Fibroblast of lung (primary cell): Measurements from ENCODE around the gene SPTBN5. TPM values are rescaled to one million over a fixed set of nuclear protein-coding genes. Genes with fewer than 3 reads are reported as not detected.

Experiments used
- DNase-seq, 2 donors: peaks; one replicate each; pipeline versions ENCODE4 v3.0.0 to v3.0.0-alpha.2; 2010; ENCODE audit warnings: low read depth in 2 of 2
- H2AFZ ChIP-seq: 2 replicates; pipeline ENCODE4 v1.5.1; 2012; ENCODE audit warnings: low read length, control low read depth, inconsistent platforms
- H3K27ac ChIP-seq: 2 replicates; pipeline ENCODE4 v1.5.1; 2011; ENCODE audit warnings: low read length, control low read depth; ENCODE audit not compliant: insufficient read depth
- H3K27me3 ChIP-seq: 2 replicates; pipeline ENCODE4 v1.5.1; 2011; ENCODE audit warnings: mild to moderate bottlenecking, low read length; ENCODE audit not compliant: control insufficient read depth, insufficient read depth
- H3K36me3 ChIP-seq: 2 replicates; pipeline ENCODE4 v1.5.1; 2011; ENCODE audit warnings: low read length; ENCODE audit not compliant: control insufficient read depth, insufficient read depth
- H3K4me1 ChIP-seq: 2 replicates; pipeline ENCODE4 v1.5.1; 2011; ENCODE audit warnings: low read length; ENCODE audit not compliant: control insufficient read depth, insufficient read depth; ENCODE audit errors: extremely low read depth
- H3K4me2 ChIP-seq: 2 replicates; pipeline ENCODE4 v1.5.1; 2011; ENCODE audit warnings: low read length, control low read depth; ENCODE audit not compliant: insufficient read depth; ENCODE audit errors: extremely low read depth
- H3K4me3 ChIP-seq, 4 experiments: fragments of 200-600 bp in 1 of 4; sonication (generic) in 1 of 4; replicated peaks in 1 of 4; 2 replicates each; pipeline ENCODE4 v1.5.1; 2011 to 2016; ENCODE audit warnings: low read length in 4 of 4, low read depth in 3 of 4, mild to moderate bottlenecking in 3 of 4, control low read depth in 2 of 4, inconsistent platforms in 1 of 4, mixed read lengths in 1 of 4; ENCODE audit not compliant: insufficient read depth in 1 of 4; ENCODE audit errors: control extremely low read depth in 1 of 4
- H3K79me2 ChIP-seq: 2 replicates; pipeline ENCODE4 v1.5.1; 2012; ENCODE audit warnings: mild to moderate bottlenecking, low read length, inconsistent platforms; ENCODE audit not compliant: control insufficient read depth, insufficient read depth
- H3K9ac ChIP-seq: 2 replicates; pipeline ENCODE4 v1.5.1; 2011; ENCODE audit warnings: mild to moderate bottlenecking, low read length, control low read depth; ENCODE audit not compliant: insufficient read depth
- H3K9me3 ChIP-seq: 2 replicates; pipeline ENCODE4 v1.5.1; 2012; ENCODE audit warnings: low read depth, low read length; ENCODE audit not compliant: control insufficient read depth, insufficient read depth
- H4K20me1 ChIP-seq: 2 replicates; pipeline ENCODE4 v1.5.1; 2011; ENCODE audit warnings: low read length; ENCODE audit not compliant: control insufficient read depth, insufficient read depth; ENCODE audit errors: extremely low read depth
- CTCF ChIP-seq, 2 donors: IDR thresholded peaks in 1 of 2; conservative IDR thresholded peaks in 1 of 2; 1 replicate in 1 of 2; 2 replicates in 1 of 2; pipeline ENCODE4 v1.5.1; 2011 to 2012; ENCODE audit warnings: low read length in 2 of 2, control low read depth in 1 of 2, inconsistent platforms in 1 of 2, low read depth in 1 of 2, mild to moderate bottlenecking in 1 of 2
- EZH2 ChIP-seq: IDR thresholded peaks from 2 replicates; pipeline ENCODE4 v1.5.1; 2012; ENCODE audit warnings: low read length, control low read depth, mild to moderate bottlenecking; ENCODE audit errors: missing control alignments
- polyA plus RNA-seq, 2 donors: library from polyadenylated mRNA; depleted of rRNA in 1 of 2; stranded (reverse) in 1 of 2; unstranded in 1 of 2; fragments of >200 nt; gene quantifications; 2 replicates each; pipeline ENCODE4 v1.2.1, GENCODE V29; 2011 to 2012; ENCODE audit warnings: missing spikeins in 1 of 2
- total RNA-seq: library from RNA; depleted of rRNA; stranded (reverse); fragments of >200 nt; gene quantifications from 2 replicates; pipeline ENCODE4 v1.2.1, GENCODE V29; 2014

SPTBN5 gene
- total and polyA plus RNA-seq, 2 donors (not counting 1 experiment from before 2014, with no cell fraction given): 0.43 to 0.66 TPM

GRCh38 chr15:41855261-41855961 lies 38.4 kb downstream of the SPTBN5 start:
- no peak for TF ChIP-seq EZH2
- no peak for TF ChIP-seq CTCF (conservative IDR thresholded peaks at IDR 0.05 in 1 of 2, IDR thresholded peaks at IDR 0.05 in 1 of 2; ENCODE audit: low read depth in 1 of 2, low read length in 2 of 2)
- Histone ChIP-seq H3K79me2 (no peaks in the 10 kb centered on the region), H3K27ac (no peak overlapping the region), H4K20me1 (no peaks in the 10 kb centered on the region), H3K4me2 (no peak overlapping the region), H3K36me3 (no peaks in the 10 kb centered on the region), H2AFZ (no peak overlapping the region), H3K27me3 (no peaks in the 10 kb centered on the region), H3K4me3 (no peak overlapping the region), H3K9ac (no peak overlapping the region), H3K9me3 (no peaks in the 10 kb centered on the region), H3K4me1 (no peaks in the 10 kb centered on the region)
- DNase-seq: no peak

GRCh38 chr15:41854443-41854842 lies 39.4 kb downstream of the SPTBN5 start:
- no peaks in the 10 kb centered on the region for H3K79me2 ChIP-seq
- TF ChIP-seq EZH2 (no peak), CTCF (conservative IDR thresholded peaks at IDR 0.05 in 1 of 2, IDR thresholded peaks at IDR 0.05 in 1 of 2; ENCODE audit: low read depth in 1 of 2, low read length in 2 of 2) (no peak)
- no peaks in the 10 kb centered on the region for H3K27me3 ChIP-seq
- no peaks in the 10 kb centered on the region for H3K36me3 ChIP-seq
- no peak overlapping the region for H3K27ac ChIP-seq
- H3K9me3 ChIP-seq: no peaks in the 10 kb centered on the region
- H3K4me2 ChIP-seq: no peak overlapping the region
- no peaks in the 10 kb centered on the region for H3K4me1 ChIP-seq
- H3K4me3 ChIP-seq: no peak overlapping the region
- no peak overlapping the region for H3K9ac ChIP-seq
- no peak for DNase-seq
- H2AFZ ChIP-seq: no peak overlapping the region
- H4K20me1 ChIP-seq: no peaks in the 10 kb centered on the region

GRCh38 chr15:41853831-41854230 lies 40.0 kb downstream of the SPTBN5 start:
- no peaks in the 10 kb centered on the region for H3K79me2 ChIP-seq
- H3K4me2 ChIP-seq: no peak overlapping the region

More at GRCh38 chr15:41853831-41854230, 40.0 kb downstream of the SPTBN5 start:
- Histone ChIP-seq H3K9ac (no peak overlapping the region), H3K9me3 (no peaks in the 10 kb centered on the region), H4K20me1 (no peaks in the 10 kb centered on the region), H3K27me3 (no peaks in the 10 kb centered on the region), H2AFZ (no peak overlapping the region), H3K27ac (no peak overlapping the region), H3K4me1 (no peaks in the 10 kb centered on the region), H3K36me3 (no peaks in the 10 kb centered on the region), H3K4me3 (no peak overlapping the region)
- DNase-seq: no peak
- TF ChIP-seq EZH2 (no peak), CTCF (conservative IDR thresholded peaks at IDR 0.05 in 1 of 2, IDR thresholded peaks at IDR 0.05 in 1 of 2; ENCODE audit: low read depth in 1 of 2, low read length in 2 of 2) (no peak)
